IMR-90 (cell line): Measurements from ENCODE around the gene ATG7. TPM values are rescaled to one million over a fixed set of nuclear protein-coding genes. Genes with fewer than 3 reads are reported as not detected.

Source experiments
- ATAC-seq: fragments of 200-7000 bp; cut with Tn5 transposase; 2 replicates; pipeline ENCODE4 v1.9.1; 2020; ENCODE audit warnings: low read depth, mild to moderate bottlenecking, moderate library complexity
- BruUV-seq: library from RNA; stranded (reverse); fragments of 400-500 nt; replicated peaks from 2 replicates; lab custom pipeline; 2021; lab: Mats Ljungman, UMichigan
- CTCF ChIA-PET: fragments of 300-600 bp; formaldehyde crosslinking; extraction: SDS; loops from one replicate; lab custom pipeline; 2021; ENCODE audit warnings: antibody characterized with exemption; lab: Yijun Ruan, JAX
- POLR2A ChIA-PET: fragments of 300-600 bp; sonication (Branson Sonifier 250); formaldehyde crosslinking; loops from one replicate; lab custom pipeline; 2022; ENCODE audit warnings: antibody characterized with exemption; ENCODE audit not compliant: unreplicated experiment; lab: Charles Lee
- DNase-seq: peaks from one replicate; pipeline ENCODE4 v3.0.0; 2013
- H2AFZ ChIP-seq: replicated peaks from 2 replicates; pipeline ENCODE3; 2013; ENCODE audit warnings: low read length, mild to moderate bottlenecking; ENCODE audit not compliant: poor library complexity
- H2AK5ac ChIP-seq: 2 replicates; pipeline ENCODE4 v1.6.1; 2013; ENCODE audit warnings: low read depth, low read length, inconsistent platforms
- H2AK9ac ChIP-seq: replicated peaks from 2 replicates; pipeline ENCODE3; 2013; ENCODE audit warnings: mild to moderate bottlenecking, low read depth, low read length, moderate library complexity; ENCODE audit not compliant: poor library complexity
- H2BK120ac ChIP-seq: 2 replicates; pipeline ENCODE4 v1.6.1; 2013; ENCODE audit warnings: low read depth, low read length, inconsistent platforms
- H2BK15ac ChIP-seq: 3 replicates; pipeline ENCODE4 v1.6.1; 2013; ENCODE audit warnings: low read depth, low read length, inconsistent platforms
- H2BK20ac ChIP-seq: 2 replicates; pipeline ENCODE4 v1.6.1; 2013; ENCODE audit warnings: low read depth, mild to moderate bottlenecking, inconsistent platforms, low read length, moderate library complexity
- H2BK5ac ChIP-seq: 2 replicates; pipeline ENCODE4 v1.6.1; 2013; ENCODE audit warnings: mild to moderate bottlenecking, low read depth, low read length, inconsistent platforms; ENCODE audit not compliant: poor library complexity, severe bottlenecking
- H3K14ac ChIP-seq: replicated peaks from 2 replicates; pipeline ENCODE4 v1.6.1; 2013; ENCODE audit warnings: low read depth, low read length, inconsistent platforms
- H3K18ac ChIP-seq: 2 replicates; pipeline ENCODE4 v1.6.1; 2013; ENCODE audit warnings: low read depth, low read length, control low read depth
- H3K23ac ChIP-seq: 2 replicates; pipeline ENCODE4 v1.6.1; 2013; ENCODE audit warnings: low read depth, low read length, inconsistent platforms
- H3K27ac ChIP-seq: 2 replicates; pipeline ENCODE4 v1.5.1; 2013; ENCODE audit warnings: mild to moderate bottlenecking, control low read depth, low read length; ENCODE audit not compliant: insufficient read depth
- H3K27me3 ChIP-seq: 2 replicates; pipeline ENCODE4 v1.6.1; 2013; ENCODE audit warnings: low read length; ENCODE audit not compliant: control insufficient read depth, insufficient read depth
- H3K36me3 ChIP-seq: 2 replicates; pipeline ENCODE4 v1.6.1; 2013; ENCODE audit warnings: low read length, mixed read lengths; ENCODE audit not compliant: control insufficient read depth, insufficient read depth
- H3K4ac ChIP-seq: 2 replicates; pipeline ENCODE4 v1.6.1; 2013; ENCODE audit warnings: low read depth, low read length, inconsistent platforms
- H3K4me1 ChIP-seq: 2 replicates; pipeline ENCODE4 v1.6.1; 2013; ENCODE audit warnings: low read length, mixed read lengths; ENCODE audit not compliant: control insufficient read depth, insufficient read depth
- H3K4me2 ChIP-seq: 2 replicates; pipeline ENCODE4 v1.6.1; 2013; ENCODE audit warnings: low read depth, mild to moderate bottlenecking, control low read depth, low read length, moderate library complexity
- H3K4me3 ChIP-seq: 2 replicates; pipeline ENCODE4 v1.5.1; 2013; ENCODE audit warnings: low read depth, mild to moderate bottlenecking, control low read depth, low read length, moderate library complexity; ENCODE audit not compliant: insufficient read depth
- H3K56ac ChIP-seq: 2 replicates; pipeline ENCODE4 v1.6.1; 2013; ENCODE audit warnings: low read length, inconsistent platforms; ENCODE audit not compliant: insufficient read depth; ENCODE audit errors: extremely low read depth
- H3K79me1 ChIP-seq, 2 experiments: 2 replicates each; pipeline ENCODE4 v1.6.1; 2013; ENCODE audit warnings: low read length in 2 of 2, inconsistent platforms in 1 of 2, low read depth in 1 of 2
- H3K9ac ChIP-seq: 2 replicates; pipeline ENCODE4 v1.6.1; 2013; ENCODE audit warnings: low read depth, low read length, control low read depth
- H3K9me1 ChIP-seq: 2 replicates; pipeline ENCODE4 v1.6.1; 2013; ENCODE audit warnings: low read length, inconsistent platforms; ENCODE audit not compliant: insufficient read depth
- H3K9me3 ChIP-seq: 2 replicates; pipeline ENCODE4 v1.6.1; 2013; ENCODE audit warnings: low read length; ENCODE audit not compliant: control insufficient read depth, insufficient read depth
- H4K20me1 ChIP-seq: 2 replicates; pipeline ENCODE4 v1.6.1; 2013; ENCODE audit warnings: low read length, inconsistent platforms; ENCODE audit not compliant: insufficient read depth
- H4K5ac ChIP-seq: 2 replicates; pipeline ENCODE4 v1.6.1; 2013; ENCODE audit warnings: mild to moderate bottlenecking, low read depth, low read length, control low read depth
- H4K8ac ChIP-seq, 2 experiments: 2 replicates each; pipeline ENCODE4 v1.6.1; 2013; ENCODE audit warnings: low read depth in 2 of 2, low read length in 2 of 2, control low read depth in 1 of 2, inconsistent platforms in 1 of 2
- H4K91ac ChIP-seq: 2 replicates; pipeline ENCODE4 v1.6.1; 2013; ENCODE audit warnings: low read depth, low read length, inconsistent platforms; ENCODE audit not compliant: insufficient read depth
- BHLHE40 ChIP-seq: fragments of 150-350 bp; IDR thresholded peaks from 2 replicates; pipeline ENCODE4 v1.6.1; 2016; ENCODE audit warnings: mild to moderate bottlenecking, low read depth, low read length
- CEBPB ChIP-seq: IDR thresholded peaks from 2 replicates; pipeline ENCODE4 v1.6.1; 2012; ENCODE audit warnings: low read depth, low read length, improper control_type of control experiment
- WGBS, 2 experiments: methylation state at CpG; one replicate each; pipeline versions ENCODE4 v1.1.5 to v1.1.7; 2013; ENCODE audit warnings: missing lambda C conversion rate in 2 of 2; ENCODE audit not compliant: insufficient read length in 1 of 2; ENCODE audit errors: extremely low coverage in 2 of 2; 5-methylcytosine and 5-hydroxymethylcytosine counted together
- dilution Hi-C: fragments of 300-500 bp; cut with HindIII; formaldehyde crosslinking; loops from one replicate; pipeline ENCODE4 v1.14.3; 2018; ENCODE audit warnings: low sequenced_read_pairs; ENCODE audit not compliant: unreplicated experiment
- in situ Hi-C: fragments of 300-500 bp; cut with MboI; formaldehyde crosslinking; loops from 3 replicates; pipeline ENCODE4 v1.14.3; 2019; ENCODE audit warnings: low sequenced_read_pairs, inconsistent platforms, mixed read lengths
- intact Hi-C: fragments of 100-400 bp; cut with micrococcal nuclease; formaldehyde crosslinking; loops from 2 replicates; pipeline ENCODE4 v1.10.0; 2022
- polyA plus RNA-seq, 3 experiments: library from polyadenylated mRNA; depleted of rRNA; stranded (reverse); fragments of >200 nt; gene quantifications; 2 replicates each; pipeline ENCODE4 v1.2.3, GENCODE V29; 2012; ENCODE audit warnings: low replicate concordance in 1 of 3
- total RNA-seq: library from RNA; depleted of rRNA; stranded (reverse); fragments of >200 nt; gene quantifications from 2 replicates; pipeline ENCODE4 v1.2.3, GENCODE V29; 2012

ATG7 gene
- total and polyA plus RNA-seq, 2 of the 4 experiments (the other 2 are of a cell fraction): 15.6 to 51.4 TPM

DNA sequence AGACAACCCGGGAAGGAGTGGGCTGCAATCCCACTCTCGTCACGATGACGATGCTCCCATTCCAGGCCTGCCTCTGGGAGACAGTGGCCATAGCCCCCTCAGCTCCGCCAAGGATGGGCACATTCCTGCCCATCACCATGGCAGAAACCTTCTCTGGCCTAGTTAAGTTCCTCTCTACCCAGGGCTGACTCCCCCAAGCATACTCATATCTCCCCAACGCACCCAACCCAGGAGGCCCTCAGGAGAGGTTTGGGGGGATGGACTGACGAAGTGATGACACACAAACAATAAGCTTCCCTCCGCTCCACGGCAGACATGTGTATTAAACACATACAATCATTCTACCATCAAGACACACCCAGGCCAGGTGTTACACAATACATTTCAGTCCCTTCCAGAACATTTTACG lies 311.4 kb downstream of the ATG7 start:
- in situ Hi-C loops (no loop called here), dilution Hi-C loops (no loop called here), intact Hi-C loops (no loop called here)
- peak overlapping the region; percentile 85 for H2AK9ac ChIP-seq
- H2BK15ac ChIP-seq: no peak overlapping the region
- ChIA-PET CTCF (interaction anchor here (1.0 kb wide), 1 partner anchor 68 kb away, joined by 6 read pairs; no protein-coding TSS in a partner anchor), POLR2A (no interaction called here)
- peak overlapping the region; percentile 72; the same call in 1 of the 2 replicates for H3K14ac ChIP-seq
- H3K9me3 ChIP-seq: no peaks in the 10 kb centered on the region
- peak overlapping the region; percentile 83; the same call in 1 of the 2 replicates for H2AK5ac ChIP-seq
- H3K56ac ChIP-seq: no peak overlapping the region; the same call in 1 of the 2 replicates
- H3K27ac ChIP-seq: peak overlapping the region; percentile 83
- peak overlapping the region; percentile 86 for H3K4ac ChIP-seq
- no TSS peak for BruUV-seq
- H3K36me3 ChIP-seq: peaks cover 11% of the 10 kb centered on the region
- peaks cover 29% of the 10 kb centered on the region for H3K9me1 ChIP-seq
- H2AFZ ChIP-seq: peak overlapping the region; percentile 58
- H3K18ac ChIP-seq: peak overlapping the region; percentile 78
- H3K9ac ChIP-seq: no peak overlapping the region
- H4K5ac ChIP-seq: peak overlapping the region; percentile 89
- DNase-seq (peak; percentile 57), ATAC-seq (no peak)
- no peaks in the 10 kb centered on the region for H3K27me3 ChIP-seq
- peak overlapping the region; percentile 84 for H3K23ac ChIP-seq
- peaks cover 16 to 87% of the 10 kb centered on the region in 2 experiments; a peak in 3 of 4 replicates for H3K79me1 ChIP-seq
- H2BK20ac ChIP-seq: peak overlapping the region; percentile 69; the same call in 1 of the 2 replicates
- peak overlapping the region; percentile 45; the same call in 1 of the 2 replicates for H4K91ac ChIP-seq
- H3K4me3 ChIP-seq: no peak overlapping the region
- H2BK5ac ChIP-seq: peak overlapping the region; percentile 91
- TF ChIP-seq BHLHE40: no peak
- TF ChIP-seq CEBPB: peak; percentile 85
- peak overlapping the region; percentile 68 for H2BK120ac ChIP-seq
- peaks cover 47% of the 10 kb centered on the region for H4K20me1 ChIP-seq
- peak overlapping the region; percentile 48 for H3K4me2 ChIP-seq
- H3K4me1 ChIP-seq: peaks cover 32% of the 10 kb centered on the region
- peak overlapping the region; percentile 15 to 74; a peak in 2 of 4 replicates for H4K8ac ChIP-seq
- no CpG with 5 or more reads among the region's 10 CpGs for WGBS, 2 experiments
